Spleen (tissue), 7 donors: ENCODE results near the gene SFXN3.

Experiments used
- CTCF ChIP-seq, 11 experiments: fragments of 200-600 bp in 7 of 11; fragments of 450-650 bp in 4 of 11; sonication (generic) in 4 of 11; IDR thresholded peaks in 8 of 11; conservative IDR thresholded peaks in 3 of 11; 1 replicate in 7 of 11; 2 replicates in 4 of 11; pipeline versions ENCODE4 v1.4.0 to v1.8.0; 2016 to 2021; ENCODE audit warnings: antibody characterized with exemption in 11 of 11, inconsistent platforms in 4 of 11, mild to moderate bottlenecking in 1 of 11
- POLR2A ChIP-seq, 3 donors: fragments of 450-650 bp; IDR thresholded peaks; one replicate each; pipeline ENCODE4 v1.5.1; 2017; ENCODE audit warnings: antibody characterized with exemption in 3 of 3, mild to moderate bottlenecking in 1 of 3
- POLR2AphosphoS5 ChIP-seq, 3 donors: sonication (generic); formaldehyde crosslinking; IDR thresholded peaks; one replicate each; pipeline ENCODE4 v1.5.1; 2017; ENCODE audit warnings: antibody characterized with exemption in 3 of 3
- donor health status: DM: no; HTN: no; CAD: no; lungs with moderate emphysema.
- donor health status: DM: no; HTN: no; CAD: no.
- donor health status: DM: no; HTN: no; CAD: no.

DNA sequence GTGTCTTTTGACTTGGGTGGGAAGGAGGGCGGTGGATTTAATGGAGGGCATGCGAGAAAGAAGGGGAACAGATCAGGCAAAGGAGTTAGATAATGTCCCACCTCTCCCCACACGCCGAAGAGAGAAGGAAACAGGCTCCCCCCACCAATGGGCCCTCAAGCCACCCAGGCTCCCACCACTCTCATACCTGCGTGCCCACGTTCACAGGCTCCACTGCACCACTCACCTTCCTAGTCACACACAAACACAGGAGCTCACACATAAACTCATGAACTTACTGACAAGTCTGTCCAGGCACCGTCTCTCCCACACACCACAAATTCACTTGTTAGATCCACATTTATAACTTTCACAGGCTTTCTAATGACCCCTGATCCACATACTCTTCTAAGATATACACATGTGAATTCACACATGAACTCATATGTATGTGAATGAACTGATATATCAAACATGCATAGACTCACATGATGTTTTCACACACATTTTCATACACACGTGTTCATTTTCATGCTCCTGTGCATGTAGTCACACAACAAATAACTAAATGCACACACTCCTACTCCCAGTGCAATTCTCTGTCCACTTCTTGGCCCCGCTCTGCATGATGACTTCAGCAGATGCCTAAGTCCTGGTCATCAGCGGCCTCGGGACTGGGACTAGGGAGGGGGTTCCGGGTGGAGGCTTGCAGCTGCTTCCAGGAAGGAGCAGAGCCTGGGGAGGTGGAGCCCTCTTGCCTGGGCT is 29.9 kb upstream of the SFXN3 start:
- peak; percentile 80 to 92 (median 91) for TF ChIP-seq POLR2AphosphoS5 (IDR thresholded peaks at IDR 0.05)
- TF ChIP-seq CTCF (IDR thresholded peaks at IDR 0.05 in 8 of 11, conservative IDR thresholded peaks at IDR 0.05 in 3 of 11) = no peak
- peak in 2 of 3 donors; percentile 45 to 77 for TF ChIP-seq POLR2A (IDR thresholded peaks at IDR 0.05)
